GM23248 (cell line): ENCODE data around the gene ARNT2.

Experiments used
- EZH2 ChIP-seq: fragments of 200-600 bp; sonication (generic); IDR thresholded peaks from 2 replicates; pipeline ENCODE4 v1.6.1; 2018; ENCODE audit warnings: antibody characterized with exemption, mild to moderate bottlenecking; ENCODE audit not compliant: insufficient read depth, poor library complexity, severe bottlenecking
- EZH2phosphoT487 ChIP-seq: fragments of 200-600 bp; sonication (generic); IDR thresholded peaks from 2 replicates; pipeline ENCODE4 v1.6.1; 2018; ENCODE audit warnings: antibody characterized with exemption, moderate library complexity, mild to moderate bottlenecking, low read depth; ENCODE audit not compliant: insufficient read depth

GRCh38 chr15:80496096-80496495, 91.9 kb downstream of the ARNT2 start:
- no peak for TF ChIP-seq EZH2
- TF ChIP-seq EZH2phosphoT487: no peak
